WTC11 (cell line): ENCODE results near the gene RARS2.

Experiments
- FOXP1 ChIP-seq: sonication (generic); formaldehyde crosslinking; IDR thresholded peaks from 2 replicates; pipeline ENCODE4 v1.8.0; 2022; ENCODE audit warnings: missing genetic modification reagents, mild to moderate bottlenecking, moderate library complexity, borderline replicate concordance
- NFYB ChIP-seq: sonication (generic); formaldehyde crosslinking; conservative IDR thresholded peaks from 2 replicates; pipeline ENCODE4 v1.8.0; 2022; ENCODE audit warnings: low read depth, missing genetic modification reagents
- RELA ChIP-seq: sonication (generic); formaldehyde crosslinking; IDR thresholded peaks from 2 replicates; pipeline ENCODE4 v1.8.1; 2022; ENCODE audit warnings: missing genetic modification reagents, mild to moderate bottlenecking, borderline replicate concordance
- SMAD3 ChIP-seq: sonication (generic); formaldehyde crosslinking; IDR thresholded peaks from 2 replicates; pipeline ENCODE4 v1.8.0; 2022; ENCODE audit warnings: missing genetic modification reagents, mild to moderate bottlenecking, borderline replicate concordance
- TEAD4 ChIP-seq: sonication (generic); formaldehyde crosslinking; IDR thresholded peaks from 2 replicates; pipeline ENCODE4 v1.8.0; 2022; ENCODE audit warnings: mild to moderate bottlenecking, missing genetic modification reagents
- TF ChIP-seq, protein P1 (sequence below): fragments of 200-600 bp; IDR thresholded peaks from 2 replicates; pipeline ENCODE4 v1.8.0; 2022; ENCODE audit warnings: antibody characterized with exemption
- TF ChIP-seq, protein P2 (sequence below): sonication (generic); formaldehyde crosslinking; IDR thresholded peaks from 2 replicates; pipeline ENCODE4 v1.8.1; 2022; ENCODE audit warnings: low read depth, missing genetic modification reagents, borderline replicate concordance

GRCh38 chr6:87494761-87495422 lies 94.9 kb downstream of the RARS2 start:
- TF ChIP-seq TEAD4 (CRISPR knock-in tag): no peak
- no peak for TF ChIP-seq FOXP1
- TF ChIP-seq SMAD3: no peak
- TF ChIP-seq, protein P1, sequence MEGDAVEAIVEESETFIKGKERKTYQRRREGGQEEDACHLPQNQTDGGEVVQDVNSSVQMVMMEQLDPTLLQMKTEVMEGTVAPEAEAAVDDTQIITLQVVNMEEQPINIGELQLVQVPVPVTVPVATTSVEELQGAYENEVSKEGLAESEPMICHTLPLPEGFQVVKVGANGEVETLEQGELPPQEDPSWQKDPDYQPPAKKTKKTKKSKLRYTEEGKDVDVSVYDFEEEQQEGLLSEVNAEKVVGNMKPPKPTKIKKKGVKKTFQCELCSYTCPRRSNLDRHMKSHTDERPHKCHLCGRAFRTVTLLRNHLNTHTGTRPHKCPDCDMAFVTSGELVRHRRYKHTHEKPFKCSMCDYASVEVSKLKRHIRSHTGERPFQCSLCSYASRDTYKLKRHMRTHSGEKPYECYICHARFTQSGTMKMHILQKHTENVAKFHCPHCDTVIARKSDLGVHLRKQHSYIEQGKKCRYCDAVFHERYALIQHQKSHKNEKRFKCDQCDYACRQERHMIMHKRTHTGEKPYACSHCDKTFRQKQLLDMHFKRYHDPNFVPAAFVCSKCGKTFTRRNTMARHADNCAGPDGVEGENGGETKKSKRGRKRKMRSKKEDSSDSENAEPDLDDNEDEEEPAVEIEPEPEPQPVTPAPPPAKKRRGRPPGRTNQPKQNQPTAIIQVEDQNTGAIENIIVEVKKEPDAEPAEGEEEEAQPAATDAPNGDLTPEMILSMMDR: no peak
- TF ChIP-seq RELA (CRISPR knock-in tag): no peak
- TF ChIP-seq NFYB (CRISPR knock-in tag): no peak
- TF ChIP-seq, protein P2, sequence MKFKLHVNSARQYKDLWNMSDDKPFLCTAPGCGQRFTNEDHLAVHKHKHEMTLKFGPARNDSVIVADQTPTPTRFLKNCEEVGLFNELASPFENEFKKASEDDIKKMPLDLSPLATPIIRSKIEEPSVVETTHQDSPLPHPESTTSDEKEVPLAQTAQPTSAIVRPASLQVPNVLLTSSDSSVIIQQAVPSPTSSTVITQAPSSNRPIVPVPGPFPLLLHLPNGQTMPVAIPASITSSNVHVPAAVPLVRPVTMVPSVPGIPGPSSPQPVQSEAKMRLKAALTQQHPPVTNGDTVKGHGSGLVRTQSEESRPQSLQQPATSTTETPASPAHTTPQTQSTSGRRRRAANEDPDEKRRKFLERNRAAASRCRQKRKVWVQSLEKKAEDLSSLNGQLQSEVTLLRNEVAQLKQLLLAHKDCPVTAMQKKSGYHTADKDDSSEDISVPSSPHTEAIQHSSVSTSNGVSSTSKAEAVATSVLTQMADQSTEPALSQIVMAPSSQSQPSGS (CRISPR knock-in tag): no peak
